ENCODE results near the gene PLCB3. TPM values are rescaled to one million over a fixed set of nuclear protein-coding genes. Genes with fewer than 3 reads are reported as not detected.

PLCB3 gene
- total and polyA plus RNA-seq, 2 donors (not counting 3 experiments of a cell fraction or from before 2014, with no cell fraction given): 32.3 to 61.1 TPM

- H3K36me3 ChIP-seq (ENCODE audit: control insufficient read depth in 2 of 2, extremely low read depth in 1 of 2, insufficient read depth in 2 of 2, low read length in 2 of 2): peaks cover 2 to 20% of the 10 kb centered on the region in 2 experiments
- no peak overlapping the region for H2AFZ ChIP-seq (ENCODE audit: low read depth, low read length)
- no TSS peak for BruUV-seq (replicated peaks)
- dilution Hi-C loops (cut with MboI; ENCODE audit: extremely low pct_ligation_motif_present, low sequenced_read_pairs): no loop called here
- FAIRE-seq: no peak
- H3K4me2 ChIP-seq (ENCODE audit: insufficient read depth, low read length): no peak overlapping the region
- no peaks in the 10 kb centered on the region for H3K9me3 ChIP-seq (replicated peaks; ENCODE audit: control insufficient read depth, insufficient read depth, low read length)
- no peaks in the 10 kb centered on the region for H4K20me1 ChIP-seq (replicated peaks; ENCODE audit: control insufficient read depth, extremely low read depth, insufficient read depth, low read length)
- CTCF ChIA-PET: interaction anchor here (0.6 to 1.3 kb wide), 2 partner anchors 9 to 15 kb away, joined by 3 to 6 read pairs; no protein-coding TSS in a partner anchor
- POLR2A ChIA-PET: interaction anchor here (0.9 kb wide), 1 partner anchor 15 kb away, joined by 3 read pairs; no protein-coding TSS in a partner anchor
- DNase-seq (ENCODE audit: low read depth, low spot score): no peak
- no peak overlapping the region for H3K27ac ChIP-seq (ENCODE audit: insufficient read depth, low read depth, low read length)
- H3K9ac ChIP-seq (replicated peaks; ENCODE audit: extremely low read depth, insufficient read depth, low read length): no peak overlapping the region
- intact Hi-C loops (cut with micrococcal nuclease): no loop called here
- H3K27me3 ChIP-seq (ENCODE audit: control insufficient read depth in 2 of 2, insufficient read depth in 2 of 2, low read length in 2 of 2): no peaks in the 10 kb centered on the region
- peaks cover 32% of the 10 kb centered on the region for H3K79me2 ChIP-seq (ENCODE audit: control insufficient read depth, insufficient read depth, low read length)
- no peaks in the 10 kb centered on the region for H3K9me1 ChIP-seq (replicated peaks; ENCODE audit: control insufficient read depth, extremely low read depth, insufficient read depth, low read length)
- no peak for TF ChIP-seq MAX (IDR thresholded peaks at IDR 0.05; ENCODE audit: insufficient read depth, insufficient read length)
- TF ChIP-seq POLR2AphosphoS5 (IDR thresholded peaks at IDR 0.05; ENCODE audit: insufficient read depth, low read depth, low read length): no peak
- TF ChIP-seq CTCF (IDR thresholded peaks at IDR 0.05; ENCODE audit: extremely low read depth in 1 of 2, insufficient read depth in 1 of 2, low read depth in 1 of 2, low read length in 2 of 2): no peak
- TF ChIP-seq EZH2 (IDR thresholded peaks at IDR 0.05; ENCODE audit: borderline replicate concordance, low read depth, low read length, severe bottlenecking): no peak
- TF ChIP-seq POLR2A (IDR thresholded peaks at IDR 0.05; ENCODE audit: low read depth, low read length): no peak
- no peak for TF ChIP-seq GATA2 (IDR thresholded peaks at IDR 0.05; ENCODE audit: insufficient read depth, insufficient read length, low read depth, low read length)
- no peak for TF ChIP-seq MYC (IDR thresholded peaks at IDR 0.05; ENCODE audit: low read depth, low read length)
- no peak for TF ChIP-seq JUN (IDR thresholded peaks at IDR 0.05; ENCODE audit: borderline replicate concordance, insufficient read depth, insufficient read length, low read depth)
- no peak for TF ChIP-seq FOS (IDR thresholded peaks at IDR 0.05; ENCODE audit: borderline replicate concordance, insufficient read depth, low read length)
- H3K4me1 ChIP-seq (ENCODE audit: control insufficient read depth, extremely low read depth, insufficient read depth, low read length): peaks cover 24% of the 10 kb centered on the region
- H3K4me3 ChIP-seq (replicated peaks in 1 of 3; ENCODE audit: insufficient read depth in 1 of 3, low read depth in 1 of 3, low read length in 3 of 3): no peak overlapping the region
These were observed 2.2 kb downstream of the PLCB3 start for GRCh38 chr11:64253481-64253880.

Data from endothelial cell of umbilical vein (primary cell).